HG02885 (cell line): ENCODE results near the gene SEPTIN10.
A peak's percentile ranks its signal among the peaks of the same experiment; 100 is the strongest.
"Not testable (repeated sequence)": the region's sequence is repeated elsewhere in the genome, so short reads cannot be mapped to it uniquely, and the experiment has no call there.

Experiments used
- ATAC-seq: cut with Tn5 transposase; IDR thresholded peaks from one replicate; pipeline ENCODE4 v1.9.1; 2021; ENCODE audit warnings: mild to moderate bottlenecking; ENCODE audit not compliant: unreplicated experiment, poor library complexity

The SEPTIN10 gene

GRCh38 chr2:109613922-109614714 lies at the start of gene SEPTIN10, which contains the start of gene SOWAHC:
TSS of gene SEPTIN10 (minus strand) at chr2:109613966. CDS start at chr2:109613827, 139 bp downstream.
TSS of gene SOWAHC (plus strand) at chr2:109614364. CDS start at chr2:109614490, 126 bp downstream.
- ATAC-seq: peak; percentile 77

GRCh38 chr2:109662889-109663288 lies 49.1 kb upstream of the SEPTIN10 start:
- ATAC-seq: no peak

- no peak for ATAC-seq
These were observed 46.5 kb upstream of the SEPTIN10 start for GRCh38 chr2:109660046-109660860.

- no peak for ATAC-seq
These were observed 45.8 kb upstream of the SEPTIN10 start for GRCh38 chr2:109659396-109660045.

- no peak for ATAC-seq
These were observed 41.5 kb upstream of the SEPTIN10 start for GRCh38 chr2:109655287-109655686.

- no peak for ATAC-seq
These were observed 40.7 kb upstream of the SEPTIN10 start for GRCh38 chr2:109654326-109655050.

- no peak for ATAC-seq
These were observed 36.2 kb upstream of the SEPTIN10 start for GRCh38 chr2:109649736-109650695.

- ATAC-seq: no peak
These were observed 34.3 kb upstream of the SEPTIN10 start for GRCh38 chr2:109648041-109648527.

GRCh38 chr2:109647636-109648035 lies 33.9 kb upstream of the SEPTIN10 start:
- no peak for ATAC-seq

GRCh38 chr2:109646961-109647360 lies 33.2 kb upstream of the SEPTIN10 start:
- no peak for ATAC-seq

GRCh38 chr2:109645412-109646184 lies 31.8 kb upstream of the SEPTIN10 start:
- ATAC-seq: no peak

- ATAC-seq: no peak
These were observed 31.0 kb upstream of the SEPTIN10 start for GRCh38 chr2:109644571-109645275.

GRCh38 chr2:109640000-109640399 lies 26.2 kb upstream of the SEPTIN10 start:
- ATAC-seq: not testable (repeated sequence)

GRCh38 chr2:109638795-109639194 lies 25.0 kb upstream of the SEPTIN10 start:
- no peak for ATAC-seq

GRCh38 chr2:109637749-109638570 lies 24.2 kb upstream of the SEPTIN10 start:
- peak; percentile 84 for ATAC-seq

- no peak for ATAC-seq
These were observed 22.6 kb upstream of the SEPTIN10 start for GRCh38 chr2:109636317-109636716.
